ENCODE data around the gene SLC28A1.

DNA sequence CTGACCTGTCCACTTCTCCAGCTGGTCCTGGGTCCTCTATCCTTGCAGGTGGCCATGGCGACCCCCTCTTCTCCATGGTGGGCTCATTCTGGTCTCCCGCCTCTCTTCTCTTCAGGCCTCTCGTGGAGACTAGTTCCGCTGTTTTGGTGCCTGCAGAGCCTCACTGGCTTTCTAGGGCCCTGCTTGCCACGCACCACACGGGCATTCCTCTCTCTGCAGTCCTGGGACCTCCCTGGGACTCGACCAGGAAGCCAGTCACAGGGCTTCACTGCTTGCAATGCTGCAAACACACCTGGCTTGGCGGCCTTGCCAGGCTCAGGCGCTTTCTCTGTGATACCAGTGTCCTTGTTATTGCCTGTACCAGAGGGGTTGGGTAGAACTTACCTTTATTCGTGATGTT is 9.1 kb downstream of the SLC28A1 start:
- TF ChIP-seq EZH2 (IDR thresholded peaks at IDR 0.05; ENCODE audit: borderline replicate concordance) (no peak), EZH2phosphoT487 (IDR thresholded peaks at IDR 0.05; ENCODE audit: low read depth, severe bottlenecking, unreplicated experiment) (no peak)
- TF ChIP-seq, protein P1, sequence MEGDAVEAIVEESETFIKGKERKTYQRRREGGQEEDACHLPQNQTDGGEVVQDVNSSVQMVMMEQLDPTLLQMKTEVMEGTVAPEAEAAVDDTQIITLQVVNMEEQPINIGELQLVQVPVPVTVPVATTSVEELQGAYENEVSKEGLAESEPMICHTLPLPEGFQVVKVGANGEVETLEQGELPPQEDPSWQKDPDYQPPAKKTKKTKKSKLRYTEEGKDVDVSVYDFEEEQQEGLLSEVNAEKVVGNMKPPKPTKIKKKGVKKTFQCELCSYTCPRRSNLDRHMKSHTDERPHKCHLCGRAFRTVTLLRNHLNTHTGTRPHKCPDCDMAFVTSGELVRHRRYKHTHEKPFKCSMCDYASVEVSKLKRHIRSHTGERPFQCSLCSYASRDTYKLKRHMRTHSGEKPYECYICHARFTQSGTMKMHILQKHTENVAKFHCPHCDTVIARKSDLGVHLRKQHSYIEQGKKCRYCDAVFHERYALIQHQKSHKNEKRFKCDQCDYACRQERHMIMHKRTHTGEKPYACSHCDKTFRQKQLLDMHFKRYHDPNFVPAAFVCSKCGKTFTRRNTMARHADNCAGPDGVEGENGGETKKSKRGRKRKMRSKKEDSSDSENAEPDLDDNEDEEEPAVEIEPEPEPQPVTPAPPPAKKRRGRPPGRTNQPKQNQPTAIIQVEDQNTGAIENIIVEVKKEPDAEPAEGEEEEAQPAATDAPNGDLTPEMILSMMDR (IDR thresholded peaks at IDR 0.05; ENCODE audit: poor library complexity) = no peak

Measured in hepatocyte (in vitro differentiated cells).